ENCODE data around the gene FOXF1.

GRCh38 chr16:86558355-86559193 lies 48.2 kb downstream of the FOXF1 start:
- TF ChIP-seq CTCF (IDR thresholded peaks at IDR 0.05) (no peak), POLR2A (IDR thresholded peaks at IDR 0.05) (no peak)

All from uterus (tissue), 2 donors.